SK-N-DZ (cell line): ENCODE data around the gene TPX2.

Experiments used
- DNase-seq: peaks from one replicate; pipeline ENCODE4 v3.0.0-alpha.2; 2015; ENCODE audit warnings: low spot score

TPX2 gene

GRCh38 chr20:31831211-31831610 is 92.1 kb downstream of the TPX2 start:
- no peak for DNase-seq

- no peak for DNase-seq
Observed at GRCh38 chr20:31831771-31832306, 92.7 kb downstream of the TPX2 start.

- DNase-seq, result peak; percentile 77
Observed at GRCh38 chr20:31833130-31833930, 94.2 kb downstream of the TPX2 start.

GRCh38 chr20:31833931-31834521 is 94.9 kb downstream of the TPX2 start:
- DNase-seq, result no peak

- DNase-seq, result no peak
Observed at GRCh38 chr20:31835554-31835953, 96.5 kb downstream of the TPX2 start.

- no peak for DNase-seq
Observed at GRCh38 chr20:31835977-31836852, 97.1 kb downstream of the TPX2 start.

- peak; percentile 52 for DNase-seq
Observed at GRCh38 chr20:31836853-31837608, 97.9 kb downstream of the TPX2 start.

- DNase-seq, result no peak
Observed at GRCh38 chr20:31837896-31838397, 98.9 kb downstream of the TPX2 start.

GRCh38 chr20:31838646-31839292 is 99.7 kb downstream of the TPX2 start:
- no peak for DNase-seq

GRCh38 chr20:31839782-31840487 is 100.8 kb downstream of the TPX2 start:
- no peak for DNase-seq

GRCh38 chr20:31840906-31841816 is 102.1 kb downstream of the TPX2 start:
- DNase-seq, result no peak

GRCh38 chr20:31841928-31842327 is 102.8 kb downstream of the TPX2 start:
- no peak for DNase-seq

- peak; percentile 37 for DNase-seq
Observed at GRCh38 chr20:31842471-31843157, 103.5 kb downstream of the TPX2 start.

GRCh38 chr20:31843288-31843687 is 104.2 kb downstream of the TPX2 start:
- DNase-seq, result no peak

- DNase-seq, result no peak
Observed at GRCh38 chr20:31843881-31844280, 104.8 kb downstream of the TPX2 start.

GRCh38 chr20:31844737-31845299 is 105.7 kb downstream of the TPX2 start:
- no peak for DNase-seq

GRCh38 chr20:31845300-31845863 is 106.3 kb downstream of the TPX2 start, which contains the start of gene FOXS1:
Gene FOXS1, minus strand, starts transcription at chr20:31845604. Its CDS starts 62 bp downstream, at chr20:31845542.
- DNase-seq, result peak; percentile 37
